Sigmoid colon (tissue), 7 donors: ENCODE data around the gene NBEAL2. TPM values are rescaled to one million over a fixed set of nuclear protein-coding genes. Genes with fewer than 3 reads are reported as not detected.
A peak's percentile ranks its signal among the peaks of the same experiment; 100 is the strongest.

Experiments used
- DNase-seq: peaks from one replicate; pipeline ENCODE4 v3.0.0-alpha.2; 2019
- H3K27ac ChIP-seq, 4 donors: fragments of 200-600 bp; sonication (generic); one replicate each; pipeline ENCODE4 v1.5.1; 2016 to 2019; ENCODE audit warnings: mild to moderate bottlenecking in 1 of 4
- H3K27me3 ChIP-seq, 3 donors: fragments of 200-600 bp; sonication (generic); one replicate each; pipeline ENCODE4 v1.5.1; 2019; ENCODE audit warnings: mild to moderate bottlenecking in 1 of 3
- H3K36me3 ChIP-seq, 4 donors: fragments of 200-600 bp; sonication (generic); one replicate each; pipeline ENCODE4 v1.5.1; 2016 to 2019
- H3K4me1 ChIP-seq, 4 donors: fragments of 200-600 bp; sonication (generic); one replicate each; pipeline ENCODE4 v1.5.1; 2017 to 2019
- H3K4me3 ChIP-seq, 4 donors: fragments of 200-600 bp; sonication (generic); one replicate each; pipeline ENCODE4 v1.5.1; 2017 to 2019; ENCODE audit warnings: mild to moderate bottlenecking in 2 of 4, moderate library complexity in 1 of 4
- H3K9me3 ChIP-seq, 4 donors: fragments of 200-600 bp in 3 of 4; sonication (generic) in 3 of 4; one replicate each; pipeline versions ENCODE4 v1.5.1 to v1.6.1; 2013 to 2019
- CTCF ChIP-seq, 4 experiments: fragments of 450-650 bp in 3 of 4; fragments of 200-600 bp in 1 of 4; IDR thresholded peaks; one replicate each; pipeline ENCODE4 v1.5.1; 2016 to 2019; ENCODE audit warnings: antibody characterized with exemption in 4 of 4, mild to moderate bottlenecking in 3 of 4, moderate library complexity in 2 of 4
- EP300 ChIP-seq, 4 donors: sonication (generic); formaldehyde crosslinking; IDR thresholded peaks; one replicate each; pipeline ENCODE4 v1.6.1; 2017; ENCODE audit warnings: antibody characterized with exemption in 4 of 4
- POLR2A ChIP-seq, 2 donors: fragments of 450-650 bp; IDR thresholded peaks; one replicate each; pipeline ENCODE4 v1.6.1; 2016; ENCODE audit warnings: antibody characterized with exemption in 2 of 2, mild to moderate bottlenecking in 2 of 2, moderate library complexity in 2 of 2
- POLR2AphosphoS5 ChIP-seq, 4 donors: sonication (generic); formaldehyde crosslinking; IDR thresholded peaks; one replicate each; pipeline ENCODE4 v1.6.1; 2017; ENCODE audit warnings: antibody characterized with exemption in 4 of 4
- WGBS, 2 donors: extraction: QIAGEN DNeasy Blood & Tissue Kit; methylation state at CpG; one replicate each; pipeline ENCODE4 v1.1.7; 2013; 5-methylcytosine and 5-hydroxymethylcytosine counted together
- intact Hi-C: fragments of 100-400 bp; cut with DNase I; formaldehyde crosslinking; loops from one replicate; pipeline ENCODE4 v1.15.1; 2023
- polyA plus RNA-seq, 3 donors: library from polyadenylated mRNA; stranded (reverse); fragments of 200-250 nt; gene quantifications; one replicate each; pipeline ENCODE4 v1.2.3, GENCODE V29; 2013
- total RNA-seq, 4 donors: library from RNA; depleted of rRNA; stranded (reverse); fragments of >200 nt; gene quantifications; one replicate each; pipeline ENCODE4 v1.1.0, GENCODE V29; 2016
- donor health status: healthy with polysubstance abuse.
- donor health status: Bipolar disorder and iron deficiency.
- donor health status: healthy.

Gene NBEAL2
- total and polyA plus RNA-seq, 7 donors: 7.8 to 88.0 (median 12.5) TPM

GRCh38 chr3:47008234-47008796 is 28.8 kb downstream of the NBEAL2 start:
- no peaks in the 10 kb centered on the region for H3K9me3 ChIP-seq
- H3K36me3 ChIP-seq: peaks cover 0 to 32% (median 5%) of the 10 kb centered on the region in 4 donors
- no peaks in the 10 kb centered on the region for H3K27me3 ChIP-seq
- H3K4me1 ChIP-seq: peaks cover 0 to 15% (median 9%) of the 10 kb centered on the region in 4 donors
- no peak overlapping the region for H3K4me3 ChIP-seq
- no peak for TF ChIP-seq POLR2AphosphoS5 (IDR thresholded peaks at IDR 0.05)
- TF ChIP-seq EP300 (IDR thresholded peaks at IDR 0.05): no peak
- TF ChIP-seq CTCF (IDR thresholded peaks at IDR 0.05): no peak
- no peak for TF ChIP-seq POLR2A (IDR thresholded peaks at IDR 0.05)
- intact Hi-C loops: loop anchor here (2.0 to 10.0 kb wide), 3 partner anchors 30 to 156 kb away; partner anchors contain the start of genes NBEAL2 and SETD2
- peak overlapping the region in 3 of 4 donors; percentile 86 to 93 (median 89) for H3K27ac ChIP-seq
- DNase-seq: peak; percentile 65
- 94 to 95% methylated on average over 13 of the region's 13 CpGs for WGBS, 2 donors

- intact Hi-C loops: loop anchor here (2.0 to 10.0 kb wide), 3 partner anchors 30 to 156 kb away; partner anchors contain the start of genes NBEAL2 and SETD2
- H3K27ac ChIP-seq: peak overlapping the region; percentile 86 to 93 (median 90)
- no peaks in the 10 kb centered on the region for H3K27me3 ChIP-seq
- DNase-seq: no peak
- peaks cover 0 to 15% (median 9%) of the 10 kb centered on the region in 4 donors for H3K4me1 ChIP-seq
- peak overlapping the region; percentile 55 to 67 (median 57) for H3K4me3 ChIP-seq
- 45 to 50% methylated on average over 23 of the region's 23 CpGs for WGBS, 2 donors
- peaks cover 0 to 33% (median 4%) of the 10 kb centered on the region in 4 donors for H3K36me3 ChIP-seq
- no peak for TF ChIP-seq EP300 (IDR thresholded peaks at IDR 0.05)
- TF ChIP-seq POLR2A (IDR thresholded peaks at IDR 0.05): no peak
- TF ChIP-seq POLR2AphosphoS5 (IDR thresholded peaks at IDR 0.05): no peak
- no peaks in the 10 kb centered on the region for H3K9me3 ChIP-seq
Observed at GRCh38 chr3:47008851-47009224, 29.4 kb downstream of the NBEAL2 start.

GRCh38 chr3:47009225-47010110 is 30.0 kb downstream of the NBEAL2 start:
- H3K27me3 ChIP-seq: no peaks in the 10 kb centered on the region
- 10 to 31% methylated on average over 85 of the region's 85 CpGs for WGBS, 2 donors
- H3K4me3 ChIP-seq: peak overlapping the region; percentile 55 to 67 (median 57)
- H3K36me3 ChIP-seq: peaks cover 0 to 30% (median under 1%) of the 10 kb centered on the region in 4 donors
- TF ChIP-seq EP300 (IDR thresholded peaks at IDR 0.05) (no peak), POLR2AphosphoS5 (IDR thresholded peaks at IDR 0.05) (peak; percentile 92 to 96 (median 94)), POLR2A (IDR thresholded peaks at IDR 0.05) (peak; percentile 85 to 87)
- peak; percentile 97 for DNase-seq
- no peaks in the 10 kb centered on the region for H3K9me3 ChIP-seq
- intact Hi-C loops: loop anchor here (2.0 to 10.0 kb wide), 3 partner anchors 31 to 155 kb away; partner anchors contain the start of genes NBEAL2 and SETD2
- H3K27ac ChIP-seq: peak overlapping the region; percentile 86 to 93 (median 90)
- peaks cover 0 to 15% (median 9%) of the 10 kb centered on the region in 4 donors for H3K4me1 ChIP-seq

GRCh38 chr3:47010111-47010712 is 30.7 kb downstream of the NBEAL2 start:
- Histone ChIP-seq H3K4me1 (peaks cover 0 to 15% (median 9%) of the 10 kb centered on the region in 4 donors), H3K9me3 (no peaks in the 10 kb centered on the region), H3K27me3 (no peaks in the 10 kb centered on the region), H3K4me3 (peak overlapping the region; percentile 55 to 67 (median 57)), H3K36me3 (peaks cover 0 to 32% (median 0%) of the 10 kb centered on the region in 4 donors), H3K27ac (peak overlapping the region; percentile 86 to 93 (median 90))
- intact Hi-C loops: no loop called here
- WGBS, 2 donors: 81 to 88% methylated on average over 23 of the region's 23 CpGs
- TF ChIP-seq CTCF (IDR thresholded peaks at IDR 0.05): no peak
- TF ChIP-seq POLR2A (IDR thresholded peaks at IDR 0.05): no peak
- no peak for TF ChIP-seq POLR2AphosphoS5 (IDR thresholded peaks at IDR 0.05)
- TF ChIP-seq EP300 (IDR thresholded peaks at IDR 0.05): no peak
- peak; percentile 76 for DNase-seq

- no peaks in the 10 kb centered on the region for H3K27me3 ChIP-seq
- WGBS, 2 donors: 83 to 89% methylated on average over 5 of the region's 5 CpGs
- intact Hi-C loops: no loop called here
- no peak overlapping the region for H3K4me3 ChIP-seq
- peaks cover 0 to 15% (median 9%) of the 10 kb centered on the region in 4 donors for H3K4me1 ChIP-seq
- peak; percentile 59 for DNase-seq
- peaks cover 0 to 32% (median 3%) of the 10 kb centered on the region in 4 donors for H3K36me3 ChIP-seq
- no peaks in the 10 kb centered on the region for H3K9me3 ChIP-seq
- TF ChIP-seq CTCF (IDR thresholded peaks at IDR 0.05): no peak
- no peak for TF ChIP-seq POLR2AphosphoS5 (IDR thresholded peaks at IDR 0.05)
- no peak for TF ChIP-seq POLR2A (IDR thresholded peaks at IDR 0.05)
- TF ChIP-seq EP300 (IDR thresholded peaks at IDR 0.05): no peak
- H3K27ac ChIP-seq: peak overlapping the region in 2 of 4 donors; percentile 89 to 93
Observed at GRCh38 chr3:47010910-47011309, 31.4 kb downstream of the NBEAL2 start.
